ENCODE data around the gene MPRIP. TPM values are rescaled to one million over a fixed set of nuclear protein-coding genes. Genes with fewer than 3 reads are reported as not detected.
"Not testable (repeated sequence)": the region's sequence is repeated elsewhere in the genome, so short reads cannot be mapped to it uniquely, and the experiment has no call there.

Gene MPRIP
- total and polyA plus RNA-seq, 10 donors: 52.3 to 309 (median 131) TPM

- 72 to 97% (median 87%) methylated on average over 3 of the region's 3 CpGs for WGBS, 5 donors
- peaks cover 3 to 100% (median 91%) of the 10 kb centered on the region in 6 donors for H3K36me3 ChIP-seq
Observed at GRCh38 chr17:17134957-17135333, 92.7 kb downstream of the MPRIP start.

GRCh38 chr17:17136221-17136620, 94.0 kb downstream of the MPRIP start:
- H3K4me1 ChIP-seq: peaks cover 3 to 17% (median 9%) of the 10 kb centered on the region in 6 donors
- DNase-seq; H3K27me3 ChIP-seq (replicated peaks in 1 of 7); H3K9me3 ChIP-seq; intact Hi-C loops (cut with DNase I; ENCODE audit: low total_unique reads); H3K27ac ChIP-seq; H3K4me3 ChIP-seq: not testable (repeated sequence)
- peak in 1 of 3 donors; percentile 41 for TF ChIP-seq POLR2AphosphoS5 (IDR thresholded peaks at IDR 0.05)
- H3K36me3 ChIP-seq: peaks cover 3 to 100% (median 91%) of the 10 kb centered on the region in 6 donors
- 87 to 100% (median 95%) methylated on average over 2 to 5 of the region's 5 CpGs for WGBS, 5 donors

More at GRCh38 chr17:17134957-17135333, 92.7 kb downstream of the MPRIP start:
- intact Hi-C loops (cut with DNase I; ENCODE audit: low total_unique reads): no loop called here
- Histone ChIP-seq H3K27ac (no peak overlapping the region), H3K27me3 (replicated peaks in 1 of 7) (no peaks in the 10 kb centered on the region), H3K4me3 (no peak overlapping the region), H3K9me3 (no peaks in the 10 kb centered on the region), H3K4me1 (peaks cover 0 to 4% (median 0%) of the 10 kb centered on the region in 6 donors)
- TF ChIP-seq POLR2A (IDR thresholded peaks at IDR 0.05) (no peak), CTCF (IDR thresholded peaks at IDR 0.05 in 8 of 11, conservative IDR thresholded peaks at IDR 0.05 in 3 of 11) (no peak), POLR2AphosphoS5 (IDR thresholded peaks at IDR 0.05) (no peak)
- no peak for DNase-seq

DNA sequence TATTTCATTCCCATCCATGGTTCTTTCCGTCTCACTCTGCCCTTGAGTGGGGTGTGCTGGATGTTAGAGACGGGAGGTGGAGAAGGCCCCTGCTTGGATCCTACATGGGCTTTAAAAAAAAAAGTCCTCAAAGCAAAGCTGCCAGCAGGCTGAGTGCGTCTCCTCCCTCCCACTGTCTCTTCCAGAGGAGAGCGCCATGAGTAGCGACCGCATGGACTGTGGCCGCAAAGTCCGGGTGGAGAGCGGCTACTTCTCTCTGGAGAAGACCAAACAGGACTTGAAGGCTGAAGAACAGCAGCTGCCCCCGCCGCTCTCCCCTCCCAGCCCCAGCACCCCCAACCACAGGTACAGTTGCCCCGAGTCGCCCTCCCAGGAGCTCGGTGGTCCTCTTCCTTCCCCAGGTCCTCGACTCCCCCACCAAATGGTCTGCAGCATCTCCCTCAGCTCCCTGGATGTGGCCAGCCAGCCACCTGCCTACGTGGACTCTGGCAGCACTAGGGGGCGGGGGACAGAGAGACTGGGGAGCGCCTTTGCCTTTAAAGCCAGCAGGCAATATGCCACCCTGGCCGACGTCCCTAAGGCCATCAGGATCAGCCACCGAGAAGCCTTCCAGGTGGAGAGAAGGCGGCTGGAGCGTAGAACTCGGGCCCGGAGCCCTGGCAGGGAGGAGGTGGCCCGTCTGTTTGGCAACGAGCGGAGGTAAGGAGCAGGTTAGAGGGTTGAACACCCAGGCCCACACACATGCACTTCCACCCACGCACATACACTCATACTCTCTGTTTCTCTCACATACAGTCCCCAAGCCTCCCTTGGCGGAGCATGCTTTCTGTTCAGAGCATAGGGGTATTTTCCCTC, 95.7 kb downstream of the MPRIP start:
- H3K4me3 ChIP-seq: no peak overlapping the region
- no peak for DNase-seq
- intact Hi-C loops (cut with DNase I; ENCODE audit: low total_unique reads): no loop called here
- H3K27me3 ChIP-seq (replicated peaks in 1 of 7): no peaks in the 10 kb centered on the region
- no peak overlapping the region for H3K27ac ChIP-seq
- WGBS, 5 donors: 91 to 94% (median 92%) methylated on average over 27 to 30 of the region's 30 CpGs
- H3K36me3 ChIP-seq: peaks cover 3 to 100% (median 87%) of the 10 kb centered on the region in 6 donors
- no peak for TF ChIP-seq CTCF (IDR thresholded peaks at IDR 0.05 in 8 of 11, conservative IDR thresholded peaks at IDR 0.05 in 3 of 11)
- TF ChIP-seq POLR2AphosphoS5 (IDR thresholded peaks at IDR 0.05): peak in 1 of 3 donors; percentile 46
- peaks cover 3 to 27% (median 18%) of the 10 kb centered on the region in 6 donors for H3K4me1 ChIP-seq
- H3K9me3 ChIP-seq: no peaks in the 10 kb centered on the region

DNA sequence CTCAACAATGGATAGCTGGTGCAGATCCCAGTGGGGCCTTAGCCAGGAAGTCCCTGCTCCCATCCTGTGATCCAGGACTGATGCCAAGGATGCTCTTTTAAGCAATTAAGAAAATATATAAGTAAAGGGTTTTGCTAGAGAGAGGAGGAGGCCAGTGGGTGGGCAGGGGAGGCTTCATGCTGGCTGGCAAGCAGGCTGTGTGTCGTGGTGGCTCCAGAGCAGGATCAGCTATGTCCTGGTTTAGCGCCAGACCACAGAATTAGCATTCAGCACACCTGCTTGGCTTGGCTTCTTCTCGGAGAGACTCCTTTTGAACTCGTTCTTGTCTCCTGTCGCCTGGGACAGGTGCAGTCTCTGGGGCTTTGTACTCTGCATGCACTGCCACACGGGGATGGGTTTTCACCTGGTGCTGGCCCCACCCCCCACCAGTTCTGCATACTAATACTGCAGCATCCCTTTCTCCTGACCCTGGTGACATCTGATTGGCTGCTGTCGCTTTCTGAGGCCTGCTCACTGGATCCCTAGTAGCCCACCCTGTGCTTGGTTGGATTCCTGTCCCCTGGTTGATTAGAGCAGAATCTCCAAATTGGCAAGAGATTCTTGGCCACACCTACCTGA, 97.8 kb downstream of the MPRIP start:
- TF ChIP-seq POLR2AphosphoS5 (IDR thresholded peaks at IDR 0.05) (no peak), POLR2A (IDR thresholded peaks at IDR 0.05) (no peak), CTCF (IDR thresholded peaks at IDR 0.05 in 8 of 11, conservative IDR thresholded peaks at IDR 0.05 in 3 of 11) (no peak)
- H3K9me3 ChIP-seq: no peaks in the 10 kb centered on the region
- H3K36me3 ChIP-seq: peaks cover 6 to 100% (median 91%) of the 10 kb centered on the region in 6 donors
- intact Hi-C loops (cut with DNase I; ENCODE audit: low total_unique reads): no loop called here
- peaks cover 3 to 25% (median 17%) of the 10 kb centered on the region in 6 donors for H3K4me1 ChIP-seq
- no peaks in the 10 kb centered on the region for H3K27me3 ChIP-seq (replicated peaks in 1 of 7)
- DNase-seq: no peak
- H3K27ac ChIP-seq: no peak overlapping the region
- H3K4me3 ChIP-seq: no peak overlapping the region
- 63 to 82% (median 74%) methylated on average over 7 of the region's 7 CpGs for WGBS, 5 donors
